ENCODE data around the gene CACNA1C. TPM values are rescaled to one million over a fixed set of nuclear protein-coding genes. Genes with fewer than 3 reads are reported as not detected.

The CACNA1C gene
- total RNA-seq, 1 experiment from 2014 or later = 1.1 TPM

DNA sequence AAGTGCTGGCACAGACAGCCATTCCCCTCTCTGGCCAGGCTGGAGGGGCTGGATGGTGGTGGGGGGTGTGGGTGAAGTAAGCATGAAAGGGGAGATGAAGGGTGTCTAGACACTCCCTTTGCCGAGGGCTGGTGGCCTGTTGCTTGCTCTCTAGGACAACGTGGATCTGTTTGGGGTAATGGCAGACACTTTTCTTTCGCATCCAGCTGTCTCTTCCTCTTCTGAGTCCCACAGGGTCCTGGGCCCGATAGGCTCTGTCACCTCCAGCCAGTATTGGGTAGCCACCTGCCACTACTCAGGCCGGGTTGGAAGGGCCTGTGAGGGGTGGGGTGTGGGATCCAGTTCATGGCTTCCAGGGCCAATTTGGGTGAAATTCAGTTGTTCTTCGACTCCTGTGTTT is 218.1 kb downstream of the CACNA1C start:
- no CpG with 5 or more reads among the region's 6 CpGs for WGBS (ENCODE audit: extremely low coverage, insufficient read length, low lambda C conversion rate)
- Histone ChIP-seq H4K91ac (ENCODE audit: insufficient read length, low read depth, low read length) (no peak overlapping the region), H3K23ac (ENCODE audit: insufficient read length, low read depth, low read length) (no peak overlapping the region), H3K18ac (ENCODE audit: insufficient read length, low read depth, low read length) (no peak overlapping the region), H3T11ph (ENCODE audit: low read length) (no peak overlapping the region), H3K4ac (ENCODE audit: low read depth, low read length) (no peak overlapping the region), H2BK120ac (ENCODE audit: low read depth, low read length, poor library complexity, severe bottlenecking) (no peak overlapping the region), H2BK15ac (ENCODE audit: low read depth, low read length) (no peak overlapping the region), H3K56ac (ENCODE audit: insufficient read length, low read depth, low read length) (no peak overlapping the region), H2AK5ac (ENCODE audit: insufficient read length, low read length) (no peak overlapping the region), H3K27ac (ENCODE audit: insufficient read length, low read depth, low read length) (no peak overlapping the region), H3K23me2 (ENCODE audit: insufficient read length, low read depth, low read length, poor library complexity, severe bottlenecking) (no peaks in the 10 kb centered on the region), H3K14ac (ENCODE audit: insufficient read depth, low read length) (no peak overlapping the region), H3K79me1 (ENCODE audit: insufficient read depth, low read depth, low read length, poor library complexity, severe bottlenecking) (no peaks in the 10 kb centered on the region), H3K9me3 (ENCODE audit: control insufficient read depth, low read depth, low read length) (no peaks in the 10 kb centered on the region), H3K9ac (ENCODE audit: extremely low read depth, insufficient read length, low read length) (no peak overlapping the region), H3K4me1 (ENCODE audit: insufficient read depth, low read length) (no peaks in the 10 kb centered on the region), H3K27me3 (ENCODE audit: insufficient read depth, low read length) (no peaks in the 10 kb centered on the region), H2BK5ac (ENCODE audit: insufficient read length, low read length) (no peak overlapping the region), H4K5ac (ENCODE audit: insufficient read length, low read depth, low read length) (no peak overlapping the region), H2BK12ac (ENCODE audit: insufficient read length, low read depth, low read length) (no peak overlapping the region), H4K20me1 (ENCODE audit: control insufficient read depth, insufficient read depth, insufficient read length) (no peaks in the 10 kb centered on the region), H3K79me2 (ENCODE audit: insufficient read depth, low read length) (no peaks in the 10 kb centered on the region), H2AFZ (ENCODE audit: low read length) (no peak overlapping the region), H4K8ac (replicated peaks; ENCODE audit: insufficient read length, low read depth, low read length) (no peak overlapping the region), H3K4me2 (ENCODE audit: insufficient read depth, insufficient read length, low read length) (no peak overlapping the region), H2BK20ac (ENCODE audit: low read depth, low read length, poor library complexity, severe bottlenecking) (no peak overlapping the region)
- no peaks in the 10 kb centered on the region for H3K36me3 Mint-ChIP-seq (ENCODE audit: insufficient read depth in 1 of 3, low read depth in 3 of 3)
- H3K4me3 Mint-ChIP-seq = no peak overlapping the region
- no peaks in the 10 kb centered on the region for H3K9me3 Mint-ChIP-seq
- DNase-seq = no peak
- TF ChIP-seq, protein P1, sequence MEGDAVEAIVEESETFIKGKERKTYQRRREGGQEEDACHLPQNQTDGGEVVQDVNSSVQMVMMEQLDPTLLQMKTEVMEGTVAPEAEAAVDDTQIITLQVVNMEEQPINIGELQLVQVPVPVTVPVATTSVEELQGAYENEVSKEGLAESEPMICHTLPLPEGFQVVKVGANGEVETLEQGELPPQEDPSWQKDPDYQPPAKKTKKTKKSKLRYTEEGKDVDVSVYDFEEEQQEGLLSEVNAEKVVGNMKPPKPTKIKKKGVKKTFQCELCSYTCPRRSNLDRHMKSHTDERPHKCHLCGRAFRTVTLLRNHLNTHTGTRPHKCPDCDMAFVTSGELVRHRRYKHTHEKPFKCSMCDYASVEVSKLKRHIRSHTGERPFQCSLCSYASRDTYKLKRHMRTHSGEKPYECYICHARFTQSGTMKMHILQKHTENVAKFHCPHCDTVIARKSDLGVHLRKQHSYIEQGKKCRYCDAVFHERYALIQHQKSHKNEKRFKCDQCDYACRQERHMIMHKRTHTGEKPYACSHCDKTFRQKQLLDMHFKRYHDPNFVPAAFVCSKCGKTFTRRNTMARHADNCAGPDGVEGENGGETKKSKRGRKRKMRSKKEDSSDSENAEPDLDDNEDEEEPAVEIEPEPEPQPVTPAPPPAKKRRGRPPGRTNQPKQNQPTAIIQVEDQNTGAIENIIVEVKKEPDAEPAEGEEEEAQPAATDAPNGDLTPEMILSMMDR (conservative IDR thresholded peaks at IDR 0.05) = no peak
- peaks cover 6 to 22% of the 10 kb centered on the region in 2 experiments for H3K4me1 Mint-ChIP-seq
- no peaks in the 10 kb centered on the region; the same call in 1 of the 2 replicates for H3K27me3 Mint-ChIP-seq (ENCODE audit: low read depth)
- no peak overlapping the region; a peak in 1 of 7 replicates for H3K27ac Mint-ChIP-seq

Data from H9 (cell line).